Inferior parietal cortex (tissue), 1 donor: ENCODE measurements around the gene NFIA.

ENCODE experiments used
- DNase-seq: peaks from one replicate; pipeline ENCODE4 v3.0.0-alpha.2; 2016; ENCODE audit errors: extremely low spot score

NFIA gene

DNA sequence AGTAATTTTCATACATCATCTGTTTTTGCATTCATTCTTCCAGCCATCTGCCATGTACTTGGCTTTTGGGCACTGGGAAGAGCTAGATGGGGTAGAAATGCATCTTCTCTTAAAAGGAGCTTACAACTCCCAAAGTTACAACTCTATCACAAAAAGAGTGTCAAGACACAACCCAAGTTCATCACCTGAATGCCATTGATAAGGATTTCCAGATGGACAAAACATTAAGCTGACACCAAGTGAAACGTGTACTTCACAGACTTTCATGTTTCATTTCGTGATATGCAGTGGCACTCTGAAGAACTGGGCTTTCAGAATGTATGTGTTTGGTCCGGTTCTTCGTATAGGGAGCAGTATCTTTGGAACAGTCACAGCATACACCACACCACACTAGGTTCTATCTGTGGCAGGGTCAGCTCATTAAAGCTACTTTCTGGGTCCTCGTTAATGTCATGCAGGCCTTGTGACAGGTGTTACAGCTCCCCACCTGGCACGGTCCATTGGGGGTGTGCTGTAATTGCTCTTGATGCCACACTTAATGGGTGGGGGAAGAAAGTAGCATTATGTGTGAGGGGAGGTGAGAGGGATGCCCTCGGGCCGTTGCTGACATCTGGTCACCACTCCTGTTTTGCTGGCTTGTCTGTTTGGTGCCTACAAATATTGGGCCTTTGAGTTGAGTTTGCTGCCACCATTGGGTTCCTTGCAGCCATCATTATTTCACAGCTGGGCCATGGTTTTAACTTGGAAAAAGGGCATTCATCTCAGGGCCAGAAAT, 164.9 kb downstream of the NFIA start:
- DNase-seq, result no peak

DNA sequence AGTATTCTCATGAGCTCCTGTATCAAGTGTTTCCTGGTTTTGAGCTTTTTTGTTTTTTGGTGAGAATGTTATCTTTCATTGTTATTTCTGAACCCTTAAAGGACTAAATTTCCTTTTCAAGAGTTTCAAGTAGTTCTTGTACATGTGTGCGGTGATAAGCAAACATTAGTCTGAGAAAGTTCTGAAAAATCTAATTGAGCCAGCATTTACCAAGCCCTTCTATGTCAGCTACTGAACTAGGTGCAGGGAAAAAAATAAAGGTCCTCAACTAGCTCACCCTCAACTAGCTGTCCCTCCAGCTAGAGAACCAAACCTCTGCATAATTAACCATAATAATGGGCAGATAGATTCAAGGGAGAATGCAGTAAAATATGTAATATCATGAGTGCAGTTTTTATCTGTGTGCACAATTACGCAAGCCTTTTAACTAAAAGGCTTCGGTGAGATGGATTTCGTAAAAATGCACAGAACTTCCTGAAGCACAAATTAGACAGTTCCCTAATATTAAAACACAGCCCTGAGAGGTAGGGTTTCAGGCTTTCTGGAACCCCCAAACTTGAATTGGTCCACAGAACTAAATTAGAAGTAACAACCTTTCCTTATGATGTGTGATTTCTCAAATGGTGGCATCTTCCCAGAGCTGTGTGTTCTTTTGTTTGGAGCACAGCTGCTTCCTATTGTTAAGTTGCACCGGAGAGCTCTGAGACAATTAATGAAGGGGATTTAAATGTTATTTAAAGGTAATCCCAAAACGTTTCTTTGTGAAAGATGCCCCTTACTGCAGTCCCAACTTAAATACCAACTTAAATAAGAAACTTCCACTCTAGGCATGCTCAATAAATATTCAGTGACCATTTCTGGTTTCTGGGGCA, 165.8 kb downstream of the NFIA start:
- no peak for DNase-seq

DNA sequence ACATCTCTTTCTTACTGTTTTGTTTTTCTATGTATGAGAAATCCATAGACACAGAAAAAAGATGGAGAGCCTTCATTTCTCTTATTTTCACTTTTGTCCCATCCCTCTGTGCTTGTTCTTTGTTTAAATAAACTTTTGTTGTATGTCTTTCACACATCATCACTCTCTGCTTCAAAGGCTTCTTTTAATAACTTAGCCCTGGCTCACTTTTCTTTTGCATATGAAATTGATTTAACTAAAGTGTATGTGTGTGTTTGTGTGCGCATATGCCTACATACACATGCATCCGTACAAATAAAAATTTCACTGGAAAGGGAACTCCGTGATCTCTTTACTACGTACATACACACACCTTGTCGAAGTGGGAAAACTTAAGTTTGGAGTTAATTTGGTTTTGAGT, 168.6 kb downstream of the NFIA start:
- no peak for DNase-seq

DNA sequence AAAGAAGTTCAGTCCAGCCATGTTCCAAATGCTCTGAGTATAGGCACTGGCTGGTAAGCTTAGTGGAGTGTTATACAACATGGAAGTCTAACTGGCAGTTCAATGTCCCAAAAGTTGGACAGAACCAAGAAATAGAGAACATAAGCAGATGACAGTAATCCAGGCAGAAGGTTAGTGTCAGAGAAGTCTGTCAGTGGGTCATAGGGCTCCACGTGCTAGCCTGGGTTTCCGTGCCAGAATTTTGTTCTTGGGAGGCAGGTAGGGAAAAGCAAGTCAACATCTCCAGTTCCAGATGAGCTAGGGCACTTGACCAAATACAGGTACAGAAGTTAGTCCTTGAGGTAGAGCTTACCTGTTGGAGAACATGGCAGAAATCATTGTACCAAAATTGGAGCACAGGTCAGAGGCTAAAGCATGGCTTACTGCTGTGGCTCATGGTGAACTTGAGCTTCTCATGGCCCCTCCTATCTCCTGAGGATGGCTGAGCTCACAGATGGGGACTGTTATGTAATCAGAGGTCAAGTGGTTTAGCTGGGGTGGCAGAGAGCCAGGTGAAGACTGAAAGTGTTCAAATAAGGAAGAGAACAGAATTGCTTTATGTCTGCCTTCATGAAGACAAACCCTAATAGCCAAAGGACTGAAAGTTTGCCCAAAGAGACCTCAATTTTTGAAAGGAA, 170.8 kb downstream of the NFIA start:
- DNase-seq, result peak; percentile 75

DNA sequence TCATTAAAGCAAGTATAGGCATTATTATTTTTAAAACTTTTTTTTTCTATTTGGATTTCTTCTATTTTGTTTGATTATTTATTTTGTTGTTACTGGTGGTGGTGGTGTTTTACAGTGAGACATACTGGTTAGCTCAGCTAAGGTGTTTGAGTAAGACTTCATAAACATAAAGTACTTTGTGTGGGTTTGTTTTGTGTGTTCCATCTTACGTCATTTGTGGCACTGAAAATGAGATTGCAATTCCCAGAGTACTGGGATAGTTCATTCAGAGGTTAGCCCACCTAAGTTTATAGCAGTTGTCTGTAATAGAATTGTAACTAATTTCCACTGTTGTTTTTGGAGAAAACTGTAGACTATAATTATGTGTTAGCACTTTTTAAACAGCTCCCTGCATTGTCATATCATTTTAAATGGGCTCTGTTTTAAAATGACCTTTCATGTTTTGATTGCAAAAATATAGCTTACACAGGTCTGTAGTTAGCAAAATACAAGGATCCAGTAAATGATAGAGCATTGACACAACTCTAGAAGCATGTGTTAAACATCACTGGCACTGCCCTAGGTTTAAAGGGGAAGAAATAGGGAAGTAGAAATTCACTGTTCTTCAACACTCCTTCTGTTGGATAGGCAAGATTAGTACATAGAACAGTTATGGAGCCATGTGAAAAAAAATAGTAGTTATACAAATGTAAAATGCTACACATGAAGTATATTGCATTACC, 171.7 kb downstream of the NFIA start:
- no peak for DNase-seq

DNA sequence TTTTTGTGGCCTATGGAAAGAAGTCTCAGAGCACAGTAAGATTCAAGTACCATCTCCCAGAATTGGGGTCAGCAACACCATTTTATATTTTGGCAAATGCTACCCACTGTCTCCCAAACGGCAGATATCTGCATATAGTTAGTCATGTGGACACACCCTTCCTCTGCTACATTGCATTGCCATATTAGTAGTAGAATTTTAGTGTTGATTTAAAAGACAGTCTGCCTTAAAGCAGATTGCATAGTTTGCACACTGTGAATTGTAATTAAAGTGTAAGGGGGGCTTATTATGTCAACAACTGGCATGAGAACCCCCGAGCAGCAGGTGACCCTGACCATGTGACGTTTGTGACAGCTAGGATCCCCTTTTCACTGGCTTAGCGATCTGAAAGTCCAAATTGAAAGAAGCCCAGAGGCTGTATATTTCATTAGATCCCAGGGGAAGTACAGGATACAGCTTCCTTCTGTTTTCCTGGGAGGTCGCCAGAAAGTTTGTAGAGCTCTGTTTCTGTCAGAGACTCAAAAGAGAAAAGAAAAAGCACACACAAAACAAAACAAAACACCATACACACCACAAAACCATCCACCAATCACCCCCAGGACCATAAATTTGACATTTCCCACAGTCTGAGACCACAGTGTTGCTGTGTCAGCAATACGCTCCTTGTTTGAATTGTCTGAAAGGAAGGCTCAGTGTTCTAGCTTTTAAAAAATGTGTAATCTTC, 172.4 kb downstream of the NFIA start:
- no peak for DNase-seq

DNA sequence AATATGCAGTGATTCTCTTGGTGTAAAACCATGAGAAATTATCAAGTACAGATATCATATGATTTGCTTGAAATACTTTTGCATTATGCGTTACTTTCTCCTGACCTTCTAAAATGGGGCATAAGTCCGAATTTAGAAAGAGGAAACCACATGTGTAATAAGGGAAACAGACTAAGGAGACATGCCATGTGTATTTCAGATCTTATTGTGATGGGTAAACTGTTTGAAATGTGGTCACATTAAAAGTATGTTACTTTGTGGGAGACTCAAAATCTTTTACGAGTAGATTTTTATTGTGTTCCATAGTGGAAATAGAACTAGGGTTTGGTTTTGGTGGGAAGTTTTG, 173.0 kb downstream of the NFIA start:
- no peak for DNase-seq

DNA sequence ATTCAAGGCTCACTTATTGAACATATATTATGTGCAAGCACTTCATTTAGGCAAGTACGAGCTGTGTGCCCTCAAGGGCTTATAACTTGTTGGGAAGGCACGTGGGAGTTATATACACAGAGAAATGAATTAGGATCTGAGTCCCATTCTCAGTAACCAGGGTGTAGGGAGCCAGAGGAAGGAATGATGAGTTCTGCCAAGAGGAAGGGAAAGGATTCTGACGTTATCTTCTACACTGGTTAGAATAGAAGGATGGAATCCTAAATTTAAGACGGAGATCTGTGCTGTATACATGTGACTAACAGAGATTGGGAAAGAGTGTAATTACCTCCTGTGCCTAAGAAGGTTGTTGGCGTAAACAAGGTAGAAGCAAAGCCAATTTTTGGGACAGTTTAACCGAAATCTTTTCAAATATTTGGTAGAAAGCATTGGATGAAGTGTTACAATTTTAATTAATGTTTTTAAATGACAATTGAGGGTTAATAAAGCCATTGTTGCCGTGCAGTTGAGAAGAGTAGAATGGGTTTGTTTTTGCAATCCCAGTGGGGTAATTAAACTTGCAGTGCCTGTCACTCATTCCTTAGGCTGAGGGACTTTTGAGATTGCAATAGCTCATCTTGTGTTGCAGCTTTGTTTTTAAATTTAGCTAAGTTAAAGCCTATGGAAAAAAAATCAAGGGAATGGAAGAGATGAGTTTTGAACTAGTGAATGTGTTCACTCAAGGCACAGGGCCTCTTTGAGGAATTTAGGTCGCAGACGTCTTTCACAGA, 177.2 kb downstream of the NFIA start:
- DNase-seq, result no peak

DNA sequence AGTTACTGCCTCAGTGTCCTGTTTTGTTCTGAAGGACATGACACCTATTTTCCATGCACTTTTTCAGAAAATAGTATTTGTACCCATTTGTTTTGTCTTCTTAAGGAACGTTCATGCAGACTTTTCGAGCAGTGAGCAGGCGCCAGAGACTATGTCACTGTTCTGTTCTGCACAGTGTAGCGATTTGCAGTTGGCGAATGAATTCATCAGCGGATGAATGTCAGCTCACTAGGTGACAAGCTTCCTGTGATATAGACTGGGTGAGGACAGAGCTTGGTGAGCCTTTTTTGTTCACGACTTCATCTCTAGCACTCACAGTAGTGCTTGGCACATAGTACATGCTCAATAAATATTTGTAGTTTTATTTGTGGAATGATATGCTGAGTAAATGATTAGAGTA, 177.8 kb downstream of the NFIA start:
- no peak for DNase-seq

DNA sequence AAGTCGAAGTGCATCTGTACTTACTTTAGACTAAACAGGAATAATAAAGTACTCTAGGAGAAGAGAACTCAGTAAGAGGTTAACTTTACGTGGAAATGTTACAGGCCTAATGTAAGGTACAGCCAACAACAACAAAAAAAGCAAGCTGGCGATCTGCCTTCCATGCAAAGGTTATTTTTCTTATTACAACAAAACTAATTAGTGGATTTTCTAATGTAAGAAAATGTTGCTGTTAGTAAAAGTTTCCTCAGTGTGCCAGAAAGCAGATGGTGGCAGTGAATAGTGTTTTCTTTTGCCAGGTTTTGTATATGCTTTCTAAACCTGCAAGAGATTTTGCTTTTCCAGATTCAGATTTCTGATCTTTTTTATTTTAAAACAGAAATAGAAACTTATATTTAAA, 179.2 kb downstream of the NFIA start:
- no peak for DNase-seq

DNA sequence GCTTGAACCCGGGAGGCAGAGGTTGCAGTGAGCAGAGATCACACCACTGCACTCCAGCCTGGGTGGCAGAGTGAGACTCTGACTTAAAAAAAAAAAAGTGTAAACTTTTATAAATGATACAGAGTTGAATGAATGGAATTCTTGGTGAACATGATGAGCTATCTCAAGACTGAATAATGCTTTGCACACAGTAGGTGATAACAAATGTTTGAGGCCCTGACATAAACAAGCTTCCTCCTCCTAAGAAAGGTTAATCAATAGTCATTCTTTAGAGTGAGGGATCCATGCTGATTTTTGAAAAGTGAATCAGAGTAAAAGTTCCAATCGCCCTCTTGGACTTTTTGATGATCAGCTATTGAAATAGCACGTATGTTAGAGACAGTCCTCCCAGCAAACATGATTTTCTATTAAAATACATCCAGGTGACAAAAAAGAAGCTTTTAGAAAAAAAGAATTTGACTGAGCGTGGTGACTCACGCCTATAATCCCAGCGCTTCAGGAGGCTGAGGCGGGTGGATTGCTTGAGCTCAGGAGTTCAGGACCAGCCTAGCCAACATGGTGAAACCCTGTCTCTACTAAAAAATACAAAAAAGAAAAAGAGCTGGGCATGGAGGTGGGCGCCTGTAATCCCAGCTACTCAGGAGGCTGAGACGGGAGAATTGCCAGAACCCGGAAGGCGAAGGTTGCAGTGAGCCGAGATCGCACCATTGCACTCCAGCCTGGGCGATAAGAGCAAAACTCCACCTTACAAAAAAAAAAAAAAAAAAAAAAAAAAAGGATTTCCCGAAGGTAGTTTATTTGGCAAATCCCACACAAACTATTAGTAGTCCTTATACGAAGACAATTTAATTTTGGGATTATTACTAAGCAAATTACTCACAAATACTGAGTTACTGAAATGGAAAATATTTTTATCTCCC, 181.8 kb downstream of the NFIA start:
- DNase-seq, result no peak

DNA sequence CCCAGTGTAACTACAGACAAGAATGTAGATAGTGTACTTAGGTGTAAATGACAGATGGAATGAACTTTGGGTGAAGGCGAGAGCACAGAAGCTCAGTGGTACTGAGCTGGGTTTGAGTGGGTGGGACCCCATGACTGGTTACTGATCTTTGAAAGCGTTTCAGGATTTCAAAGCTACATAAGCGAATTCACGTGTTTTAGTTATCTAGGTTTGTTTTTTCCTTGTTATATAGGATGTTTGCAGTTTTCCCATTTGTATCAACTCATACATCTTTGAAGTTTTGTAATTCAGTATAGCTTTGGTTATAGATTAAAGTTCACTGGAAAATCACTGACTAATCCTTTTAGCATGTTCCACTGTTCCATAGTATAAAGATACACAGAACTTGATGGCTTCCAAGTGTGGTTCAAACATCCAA, 182.5 kb downstream of the NFIA start:
- no peak for DNase-seq

DNA sequence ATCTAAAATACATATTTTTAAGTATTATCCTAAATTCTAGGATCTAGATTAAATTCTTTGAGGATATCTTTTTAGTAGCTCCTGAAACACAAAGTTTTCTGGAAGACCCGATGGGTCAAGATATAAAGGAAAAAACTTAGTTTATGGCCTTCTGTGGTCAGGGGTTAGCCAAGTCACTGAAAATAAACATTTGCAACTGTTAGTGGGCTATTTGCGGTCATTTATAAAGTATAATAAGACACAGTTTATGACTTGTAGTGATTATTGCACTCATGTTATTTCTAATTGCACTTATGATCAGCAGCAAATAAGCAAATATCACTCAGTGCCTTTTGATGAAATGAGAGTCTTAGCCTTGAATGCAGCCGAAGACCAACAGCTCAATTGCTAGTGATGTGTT, 183.3 kb downstream of the NFIA start:
- no peak for DNase-seq

DNA sequence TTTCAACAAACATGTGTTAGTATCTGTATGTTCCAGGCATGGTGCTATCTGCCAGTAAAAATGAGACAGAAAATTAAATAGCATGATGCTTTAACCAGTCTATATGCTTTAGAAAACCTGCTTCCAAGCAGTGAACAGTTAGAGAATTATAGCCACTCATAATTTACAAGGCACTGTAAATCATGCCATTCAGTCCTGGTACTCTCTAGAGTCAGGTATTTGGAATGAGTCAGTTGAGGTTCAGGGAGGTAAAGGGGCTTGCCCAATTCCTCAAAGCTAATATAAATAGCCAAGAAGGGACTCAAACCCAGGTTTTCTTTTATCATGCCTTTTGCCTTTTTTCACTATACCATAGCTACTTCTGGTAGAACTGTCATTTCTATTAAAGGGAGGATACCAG, 184.4 kb downstream of the NFIA start:
- DNase-seq, result no peak

DNA sequence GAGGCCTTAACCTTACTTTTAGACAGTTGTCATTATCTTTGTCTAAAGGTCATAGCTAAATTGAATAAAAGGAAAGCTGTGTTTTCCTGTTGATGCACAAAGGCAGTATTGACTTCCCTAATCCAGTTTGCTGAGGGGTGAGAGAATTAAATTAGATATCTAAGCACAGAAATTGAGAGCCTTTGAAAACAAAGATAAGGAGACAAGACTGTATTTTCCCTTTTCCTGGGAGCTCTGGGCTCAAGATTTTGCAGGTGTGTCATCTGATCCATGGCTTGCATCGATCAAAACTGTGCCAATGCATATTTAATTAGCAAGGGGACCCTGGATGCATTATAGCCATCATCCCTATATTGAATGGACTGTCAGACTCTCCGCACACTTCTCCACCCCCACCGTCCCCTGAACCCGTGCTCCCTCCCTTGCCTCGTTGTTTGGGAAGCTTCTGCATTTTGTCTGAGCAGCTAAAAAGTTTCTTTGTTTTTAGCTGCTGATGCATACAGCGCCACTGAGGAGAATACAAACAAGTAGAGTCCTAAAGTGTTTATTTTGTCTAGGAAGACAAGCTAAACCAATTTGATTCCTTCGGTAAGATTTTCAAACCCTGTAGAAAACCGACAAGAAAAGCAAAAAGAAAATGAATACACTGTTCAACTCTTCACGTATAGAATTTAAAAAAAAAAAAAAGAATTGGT, 186.3 kb downstream of the NFIA start:
- no peak for DNase-seq

DNA sequence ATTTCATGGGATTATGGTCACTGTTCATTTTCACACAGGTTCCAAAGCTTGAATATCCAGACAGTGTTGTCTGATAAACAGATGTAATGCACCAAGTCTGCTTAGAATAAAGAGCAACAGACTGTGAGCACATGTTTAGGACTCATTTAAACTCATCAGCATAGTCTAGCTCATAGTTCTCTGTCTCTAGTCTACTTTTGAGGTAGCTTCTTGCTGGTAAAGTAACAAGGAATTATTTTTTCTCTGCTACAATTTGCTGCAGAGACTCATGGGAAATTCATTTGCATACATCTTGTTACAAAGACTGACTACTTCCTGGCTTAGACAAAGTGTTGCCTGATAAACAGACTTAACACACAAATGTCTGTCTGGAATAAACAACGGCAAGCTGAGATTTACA, 187.2 kb downstream of the NFIA start:
- no peak for DNase-seq

DNA sequence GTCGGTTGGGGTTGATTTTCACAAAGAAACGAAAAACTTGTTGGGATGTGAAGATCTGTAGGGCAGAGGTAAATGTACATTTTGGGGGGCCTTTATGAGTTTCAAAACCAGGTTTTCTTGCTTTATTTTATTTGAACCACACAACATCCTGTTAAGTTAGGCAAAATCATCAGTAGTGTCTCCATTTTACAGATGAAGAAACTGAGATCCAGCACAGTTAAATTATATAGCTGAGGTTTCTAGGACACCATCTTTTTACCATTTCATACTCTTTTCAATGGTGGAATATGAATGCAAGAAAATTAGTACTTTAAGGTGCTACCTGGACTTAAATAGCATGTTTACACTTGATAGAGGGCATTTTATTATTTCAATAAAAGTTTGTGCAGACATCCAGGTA, 187.7 kb downstream of the NFIA start:
- DNase-seq, result no peak

DNA sequence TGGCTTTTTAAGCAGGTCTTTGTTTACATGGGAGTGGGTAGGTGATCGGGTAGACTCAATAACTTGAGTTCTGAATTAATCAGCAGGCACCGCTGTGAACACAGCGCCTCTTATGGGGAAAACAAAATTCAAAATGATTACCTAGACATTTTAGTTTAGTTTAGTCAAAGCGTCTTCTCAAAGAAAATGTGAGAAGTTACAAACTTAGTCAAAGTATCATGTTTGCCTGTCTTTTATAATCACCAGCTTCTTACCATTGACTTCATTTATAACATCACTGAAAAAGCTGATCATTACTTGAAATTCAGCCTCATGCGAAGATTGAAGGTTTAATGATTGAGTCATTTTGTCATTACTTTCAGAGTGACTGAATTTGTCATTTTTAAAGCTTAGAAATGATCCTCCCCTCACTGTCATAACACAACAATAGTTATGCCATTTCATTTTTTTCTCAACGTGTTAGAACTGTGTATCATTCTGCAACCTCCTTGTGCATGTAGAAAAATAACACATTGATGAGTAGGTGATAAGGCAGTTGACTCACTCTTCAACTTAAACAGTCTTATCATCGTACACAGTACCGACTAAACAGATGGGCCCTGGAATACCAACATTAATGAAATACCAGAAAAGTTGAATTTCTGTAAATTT, 188.5 kb downstream of the NFIA start:
- DNase-seq, result no peak
